Skin of body (tissue), 2 donors: ENCODE measurements around the gene RIPOR3. TPM values are rescaled to one million over a fixed set of nuclear protein-coding genes. Genes with fewer than 3 reads are reported as not detected.
"Not testable (repeated sequence)": the region's sequence is repeated elsewhere in the genome, so short reads cannot be mapped to it uniquely, and the experiment has no call there.

Experiments used
- DNase-seq: peaks from one replicate; lab custom pipeline; 2025; lab: John Stamatoyannopoulos, UW
- total RNA-seq: library from RNA; depleted of rRNA; stranded (reverse); fragments of >200 nt; gene quantifications from one replicate; pipeline ENCODE4 v1.2.3, GENCODE V29; 2014

Gene RIPOR3
- total RNA-seq, 1 donor from 2014 or later, result 16.1 TPM

DNA sequence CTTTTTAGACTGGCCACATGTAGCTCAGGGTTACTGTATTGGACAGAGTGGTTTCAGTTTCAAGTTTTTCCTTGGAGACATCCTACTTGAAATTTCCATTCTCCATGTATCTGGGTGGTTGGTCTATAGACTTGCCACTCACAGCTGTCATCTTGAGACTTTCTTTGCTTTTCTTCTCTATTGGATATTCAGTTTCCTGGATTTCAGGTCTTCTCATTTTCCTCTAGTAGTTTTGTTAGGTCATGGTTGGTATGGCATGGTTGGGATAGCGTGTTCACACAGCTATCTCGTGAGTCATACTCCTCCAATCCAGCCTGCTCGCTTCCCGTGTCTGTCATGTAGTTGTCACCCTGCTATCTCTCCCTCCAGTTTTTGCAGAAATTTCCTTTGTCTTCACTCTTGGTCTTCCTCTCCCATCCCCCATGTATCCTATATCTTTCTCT, 132.8 kb downstream of the RIPOR3 start:
- no peak for DNase-seq

DNA sequence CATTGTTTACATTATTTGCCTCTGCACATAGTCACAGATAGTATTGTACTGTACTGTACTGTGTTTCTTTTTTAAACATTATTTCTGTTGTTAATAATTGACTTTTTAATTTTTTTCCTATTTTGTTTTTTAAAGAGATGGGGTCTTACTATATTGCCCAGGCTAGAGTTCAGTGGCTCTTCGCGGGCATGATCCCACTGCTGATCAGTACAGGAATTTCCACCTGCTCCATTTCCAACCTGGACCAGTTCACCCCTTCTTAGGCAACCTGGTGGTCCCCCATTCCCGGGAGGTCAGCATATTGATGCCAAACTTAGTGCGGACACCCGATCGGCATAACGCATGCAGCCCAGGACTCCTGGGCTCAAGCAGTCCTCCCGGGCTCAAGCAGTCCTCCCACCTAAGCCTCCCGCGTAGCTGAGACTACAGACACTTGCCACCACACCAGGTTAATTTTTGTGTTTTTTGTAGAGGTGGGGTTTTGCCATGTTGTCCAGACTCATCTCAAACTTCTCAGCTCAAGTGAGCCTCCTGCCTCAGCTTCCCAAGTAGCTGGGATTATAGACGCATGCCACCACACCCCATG, 133.7 kb downstream of the RIPOR3 start:
- no peak for DNase-seq

DNA sequence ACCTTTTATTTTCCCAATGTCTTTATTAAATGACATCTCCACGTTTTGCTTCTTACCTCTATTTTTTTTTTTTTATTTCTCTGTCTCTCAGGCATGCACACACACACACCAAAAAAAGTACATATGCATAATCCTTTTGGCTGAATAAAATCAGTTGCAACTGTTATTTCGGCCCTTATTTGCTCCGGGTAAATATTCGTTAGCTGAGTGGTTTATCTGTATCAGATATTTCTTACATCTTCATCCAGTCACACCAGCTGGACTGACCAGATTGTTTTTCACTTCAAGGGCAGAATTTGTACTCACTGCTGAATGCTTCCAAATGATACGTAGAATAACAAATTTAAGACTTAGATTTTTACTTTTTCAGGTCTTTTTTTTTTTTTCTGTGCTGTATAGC, 135.7 kb downstream of the RIPOR3 start:
- no peak for DNase-seq

DNA sequence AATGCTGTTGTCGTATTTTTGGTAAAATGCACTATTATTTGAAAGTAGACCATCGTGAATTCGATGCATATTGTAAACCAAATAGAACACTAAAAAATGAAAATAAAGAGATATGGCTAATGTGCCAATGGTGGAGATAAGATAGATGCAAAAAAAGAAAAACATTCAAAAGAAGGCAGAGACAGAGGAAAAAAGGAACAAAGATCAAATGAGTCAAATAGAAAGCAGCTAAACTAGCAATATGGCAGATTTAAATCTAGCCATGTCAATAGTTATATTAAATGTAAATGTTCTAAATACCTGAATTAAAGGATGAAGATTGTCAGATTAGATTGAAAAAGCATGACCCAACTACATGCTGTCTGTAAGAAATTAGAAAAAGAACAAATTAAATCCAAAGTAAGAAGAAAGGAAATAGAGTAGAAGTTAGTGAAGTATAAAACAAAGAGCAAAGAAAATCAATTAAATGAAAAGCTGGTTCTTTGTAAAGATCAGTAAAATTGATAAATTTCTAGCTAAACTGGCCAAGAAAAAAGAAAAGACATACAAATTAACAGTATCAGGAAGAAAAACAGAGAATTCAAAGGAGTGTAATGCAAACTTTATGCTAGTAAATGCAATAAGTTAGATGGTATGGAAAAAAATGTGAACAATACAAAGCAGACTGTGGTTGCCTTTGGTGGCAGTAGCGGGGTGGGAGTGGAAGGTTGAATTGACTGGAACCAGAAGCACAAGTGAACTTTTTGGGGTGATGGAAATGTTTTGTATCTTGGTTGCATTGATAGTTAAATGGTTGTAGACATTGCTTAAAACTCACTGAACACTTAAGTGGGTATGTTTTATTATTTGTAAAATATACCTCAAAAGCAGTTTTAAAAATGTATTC, 136.4 kb downstream of the RIPOR3 start:
- DNase-seq, result no peak

DNA sequence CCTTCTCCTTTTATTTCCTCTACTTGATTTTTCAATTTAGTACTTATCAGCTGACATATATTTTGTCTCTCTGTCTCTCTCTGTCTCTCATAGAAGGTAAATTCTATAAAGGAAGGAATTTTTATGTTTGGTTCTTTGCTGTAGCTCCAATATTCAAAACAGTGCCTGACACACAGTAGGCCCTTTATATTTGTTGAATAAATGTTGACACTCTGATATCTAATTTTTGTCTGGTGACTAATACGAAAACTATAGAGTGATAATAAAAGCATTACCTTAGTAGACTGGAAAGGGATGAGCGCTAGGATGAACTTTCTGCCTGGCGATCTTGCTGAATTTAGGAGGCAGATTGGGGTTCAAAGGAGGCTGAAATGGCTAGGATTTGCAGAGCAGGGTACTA, 138.4 kb downstream of the RIPOR3 start:
- DNase-seq, result no peak

DNA sequence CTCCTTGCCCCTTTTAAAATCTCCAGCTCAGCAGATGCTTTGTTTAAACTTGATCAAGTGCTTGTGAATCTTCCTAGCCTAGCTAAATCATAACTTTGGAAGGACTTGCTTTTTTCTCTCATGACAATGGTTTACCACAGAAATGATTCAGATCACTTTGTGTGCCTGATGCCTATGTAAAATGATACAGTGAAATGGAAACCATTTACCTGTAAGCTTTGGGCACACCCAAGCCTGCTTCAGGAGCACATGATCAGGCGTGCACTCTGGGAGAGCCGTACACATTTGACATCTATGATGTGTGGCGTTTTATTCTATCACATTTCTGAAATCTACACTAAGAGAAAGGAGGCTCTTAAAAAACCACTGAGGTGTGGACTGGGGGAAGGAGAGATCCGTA, 140.1 kb downstream of the RIPOR3 start:
- DNase-seq, result no peak

DNA sequence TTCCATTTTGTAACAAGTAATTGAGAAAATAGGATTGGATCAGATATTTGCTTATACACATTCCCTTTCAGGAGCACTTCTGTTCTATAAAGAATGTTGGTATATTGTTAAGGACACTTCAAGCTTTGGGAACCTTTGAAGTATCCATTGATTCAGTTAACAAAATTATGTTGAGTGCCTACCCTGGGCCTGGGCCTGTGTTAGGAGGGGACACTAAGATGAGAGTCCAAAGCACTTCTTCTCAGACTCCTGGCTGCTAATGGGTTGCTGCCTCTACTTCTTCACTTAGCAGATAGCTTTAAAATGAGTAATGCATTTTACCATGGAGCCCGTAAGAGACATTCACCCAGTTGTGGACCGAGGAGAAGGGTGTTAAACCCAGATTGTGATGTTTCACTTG, 140.8 kb downstream of the RIPOR3 start:
- DNase-seq, result no peak

DNA sequence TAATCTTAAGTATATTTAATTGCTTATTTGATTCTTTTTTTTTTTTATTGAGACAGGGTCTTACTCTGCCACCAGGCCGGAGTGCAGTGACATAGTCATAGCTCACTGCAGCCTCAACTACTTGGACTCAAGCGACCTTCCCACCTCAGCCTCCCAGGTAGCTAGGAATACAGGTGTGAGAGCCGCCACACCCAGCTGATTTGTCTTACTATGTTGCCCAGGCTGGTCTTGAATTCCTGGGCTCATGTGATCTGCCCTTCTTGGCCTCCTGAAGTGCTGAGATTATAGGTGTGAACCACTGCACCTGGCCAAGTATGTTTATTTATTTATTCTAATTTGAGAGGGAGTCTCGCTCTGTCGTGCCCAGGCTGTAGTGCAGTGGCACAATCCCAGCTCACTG, 142.9 kb downstream of the RIPOR3 start:
- DNase-seq, result no peak

DNA sequence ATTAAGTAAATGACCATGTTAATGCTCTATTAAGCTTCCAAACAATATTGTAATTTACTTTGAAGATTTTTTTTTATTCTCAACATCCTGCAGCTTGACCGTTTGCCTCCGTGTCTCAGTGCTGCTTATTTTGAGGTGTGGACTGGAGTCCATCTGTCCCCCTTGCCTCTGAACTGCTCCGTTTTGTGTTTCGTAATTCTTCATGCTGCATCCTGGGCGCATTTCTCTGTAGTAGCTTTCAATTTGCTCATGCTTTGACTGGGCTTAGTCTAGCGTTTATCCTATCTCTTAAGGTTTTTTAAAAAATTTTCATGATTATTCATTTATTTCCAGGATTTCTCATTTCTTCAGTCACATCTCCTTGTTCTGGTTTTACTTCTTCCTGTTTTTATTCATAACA, 143.4 kb downstream of the RIPOR3 start:
- no peak for DNase-seq

DNA sequence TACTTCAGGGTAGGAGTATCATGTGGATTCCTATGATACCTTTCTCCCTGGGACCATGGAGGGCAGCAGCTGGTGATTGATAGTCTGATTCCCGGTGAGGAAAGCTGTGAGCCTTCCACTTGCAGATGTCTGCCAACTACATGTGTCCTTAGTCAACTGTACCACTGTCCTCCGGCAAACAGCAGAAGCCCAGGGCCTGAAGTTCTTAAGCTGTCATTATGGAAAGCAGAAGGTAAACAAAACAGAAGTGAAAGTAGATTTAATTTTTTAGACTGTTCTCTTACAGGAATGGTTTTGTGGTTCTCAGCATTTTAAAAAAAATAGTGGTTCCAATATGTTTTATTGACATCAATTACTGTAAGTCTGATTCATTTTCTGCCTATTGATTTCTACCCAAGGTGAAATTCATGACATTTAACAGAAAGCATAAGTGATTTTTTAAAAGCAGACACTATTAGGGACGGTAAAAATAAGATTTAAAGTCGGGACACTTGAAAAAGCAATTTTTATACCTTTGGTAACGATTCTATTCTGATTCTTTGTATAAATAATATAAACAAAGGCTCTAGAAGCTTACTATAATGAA, 144.5 kb downstream of the RIPOR3 start:
- DNase-seq, result no peak

DNA sequence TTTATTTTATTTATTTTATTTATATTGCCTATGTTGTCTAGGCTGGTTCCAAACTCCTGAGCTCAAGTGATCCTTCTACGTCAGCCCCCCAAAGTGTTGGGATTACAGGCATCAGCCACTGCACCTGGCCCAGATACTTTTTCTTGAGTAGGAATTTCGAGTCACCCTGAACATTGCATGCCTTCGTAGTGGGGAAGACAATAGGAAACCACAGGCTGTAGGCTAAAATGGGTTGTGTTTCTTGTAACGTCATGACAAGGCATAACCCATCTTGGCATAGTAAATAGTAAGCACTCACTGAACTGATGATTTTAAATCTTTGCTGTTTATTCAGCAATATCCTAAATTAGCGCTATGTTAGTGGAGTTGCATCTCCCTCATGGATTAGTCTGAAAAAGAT, 146.2 kb downstream of the RIPOR3 start:
- DNase-seq, result no peak

DNA sequence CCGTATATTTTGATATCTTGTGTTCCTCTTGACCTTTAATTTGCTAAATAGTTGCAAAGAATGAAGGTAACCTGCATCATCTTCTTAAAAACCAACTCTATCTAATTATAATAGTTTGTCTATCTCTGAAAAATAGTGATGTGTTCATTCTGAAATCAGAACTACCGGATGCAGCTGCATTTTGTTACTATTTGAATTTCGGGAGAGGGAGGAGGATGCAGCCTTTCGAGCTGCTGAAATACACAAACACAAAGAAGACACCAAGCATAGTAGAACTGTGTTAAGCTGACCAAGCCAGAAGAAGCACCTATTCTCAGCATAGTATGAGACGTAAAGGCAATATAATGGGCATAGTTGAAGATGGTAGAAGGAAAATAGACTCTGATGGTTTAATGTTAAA, 148.0 kb downstream of the RIPOR3 start:
- DNase-seq, result no peak

DNA sequence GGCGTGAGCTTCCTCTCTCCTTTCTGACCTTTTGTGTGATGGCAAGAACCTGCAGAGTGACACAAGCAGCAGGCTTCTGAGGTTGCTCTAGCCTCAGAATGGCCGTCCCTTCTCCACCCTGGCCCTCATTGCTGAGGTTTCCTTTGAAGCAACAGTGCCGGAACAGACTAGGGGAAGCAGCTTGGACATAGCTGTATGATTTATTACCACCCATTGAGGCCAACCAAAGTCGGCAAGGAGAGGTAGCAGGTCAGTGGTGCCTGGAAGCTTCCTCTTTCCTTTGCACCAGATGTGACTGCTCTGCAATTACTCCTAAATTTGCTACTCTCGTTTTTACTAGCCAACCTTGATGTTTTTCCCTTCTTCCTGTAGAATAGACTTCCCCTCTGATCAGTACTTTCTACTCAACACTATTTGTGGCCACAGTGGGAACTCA, 149.7 kb downstream of the RIPOR3 start:
- DNase-seq, result no peak

DNA sequence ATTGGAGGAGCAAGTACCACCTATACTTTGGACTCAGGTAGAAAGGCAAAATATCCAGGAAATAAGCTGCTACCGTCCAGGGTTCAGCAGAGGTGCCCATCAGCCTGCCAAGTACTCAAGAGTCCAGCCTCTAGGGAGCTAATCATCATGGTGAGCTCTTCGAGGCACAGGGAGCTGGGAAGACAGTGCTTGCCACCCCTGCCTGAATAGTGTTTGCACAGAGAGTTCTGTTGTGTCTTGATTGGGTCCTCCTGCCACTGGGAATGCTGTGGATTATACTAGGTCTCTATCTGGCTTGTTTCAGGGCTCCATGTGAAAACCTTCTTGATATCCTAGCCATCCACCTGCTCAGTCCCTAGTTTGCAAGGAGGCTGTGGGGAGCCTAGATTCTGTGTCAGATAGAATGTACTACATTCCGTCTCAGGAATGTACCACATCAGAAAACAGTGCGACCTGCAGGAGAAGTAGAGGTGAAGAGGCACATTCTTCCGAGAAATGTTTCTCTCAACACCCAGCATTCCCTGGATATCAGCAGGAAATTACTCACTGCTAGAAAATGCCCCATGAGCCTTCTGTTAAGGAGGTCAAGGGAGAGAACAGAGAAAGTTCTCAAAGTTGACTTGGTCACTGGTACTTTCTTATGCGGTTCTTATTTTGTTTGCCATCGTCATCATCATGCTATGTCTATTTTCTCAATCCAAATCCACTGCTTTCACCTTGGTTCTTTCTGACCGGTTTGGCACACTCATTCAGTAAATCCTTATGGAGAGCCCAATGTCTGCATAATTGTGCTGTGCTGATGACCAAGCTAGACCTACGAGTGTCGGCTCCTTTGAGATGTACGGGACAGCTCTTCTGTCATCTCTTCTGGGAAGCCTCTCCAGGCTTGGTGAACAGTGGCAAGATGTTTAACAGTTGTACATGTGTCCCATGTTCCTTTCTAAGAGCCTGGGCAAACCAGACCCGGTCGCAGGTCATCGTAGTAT, 150.4 kb downstream of the RIPOR3 start:
- no peak for DNase-seq

DNA sequence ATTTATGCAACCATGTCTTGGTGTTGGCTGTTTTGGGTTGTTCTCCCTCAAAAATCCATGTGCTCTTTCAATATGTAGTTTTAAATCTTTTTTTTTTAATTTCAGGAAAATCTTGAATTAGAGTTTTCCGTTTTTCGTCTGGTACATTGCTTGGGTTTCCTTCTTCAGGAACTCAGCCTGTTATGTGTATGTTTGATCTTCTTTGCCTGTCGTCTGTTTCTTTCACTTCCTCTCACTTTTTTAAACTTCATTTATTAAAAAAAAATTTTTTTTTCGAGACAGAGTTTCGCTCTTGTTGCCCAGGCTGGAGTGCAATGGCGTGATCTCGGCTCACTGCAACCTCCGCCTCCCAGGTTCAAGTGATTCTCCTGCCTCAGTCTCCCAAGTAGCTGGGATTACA, 151.5 kb downstream of the RIPOR3 start:
- not testable (repeated sequence) for DNase-seq

DNA sequence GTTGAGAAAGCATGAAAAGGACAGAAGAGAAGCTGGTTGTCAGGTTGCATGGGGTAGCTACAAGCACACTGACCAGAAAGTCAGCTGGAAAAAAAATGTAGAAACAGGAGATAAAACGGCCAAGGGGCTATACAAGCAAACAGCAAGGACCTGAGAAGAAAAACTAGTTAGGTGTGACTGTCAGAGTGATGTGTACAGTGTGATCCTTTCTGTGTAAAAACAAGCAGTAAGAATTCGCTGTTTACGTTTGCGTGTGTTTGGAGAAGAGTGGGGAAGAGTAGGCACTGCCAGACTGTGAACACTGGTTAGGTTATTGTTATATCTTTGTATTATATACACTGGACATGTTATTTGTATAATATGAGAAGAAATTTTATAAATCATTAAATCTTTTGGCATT, 153.1 kb downstream of the RIPOR3 start:
- DNase-seq, result no peak

DNA sequence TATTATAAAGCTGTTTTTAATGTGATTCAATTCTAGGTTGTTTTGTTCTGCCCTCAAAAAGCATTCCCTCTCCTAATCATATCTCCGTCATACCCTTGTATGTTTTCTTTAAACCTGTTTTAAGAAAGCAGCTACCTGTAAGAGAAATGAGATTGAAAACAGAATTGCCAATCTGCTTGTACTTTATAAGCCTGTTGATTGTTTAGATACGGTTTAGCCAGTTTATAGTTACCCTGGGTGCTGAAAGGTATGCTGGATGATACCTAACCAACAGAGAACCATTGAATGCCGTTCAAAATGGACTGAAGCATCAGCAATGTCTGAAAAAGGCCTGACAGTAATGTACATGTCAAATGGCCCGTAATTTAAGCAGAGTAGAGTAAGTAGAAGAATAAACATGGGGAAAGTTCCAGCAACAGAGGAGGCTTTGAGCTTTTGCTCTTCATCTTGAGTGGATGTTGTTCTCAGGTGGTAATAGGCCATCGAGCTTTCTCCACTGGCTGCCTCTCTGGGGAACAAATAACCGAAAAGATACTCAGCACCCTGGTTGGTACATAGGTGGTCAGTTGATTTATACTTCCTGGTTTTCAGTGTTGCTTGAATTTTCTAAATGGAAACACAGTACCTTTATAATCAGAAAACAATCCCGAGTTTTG, 153.7 kb downstream of the RIPOR3 start:
- DNase-seq, result no peak

DNA sequence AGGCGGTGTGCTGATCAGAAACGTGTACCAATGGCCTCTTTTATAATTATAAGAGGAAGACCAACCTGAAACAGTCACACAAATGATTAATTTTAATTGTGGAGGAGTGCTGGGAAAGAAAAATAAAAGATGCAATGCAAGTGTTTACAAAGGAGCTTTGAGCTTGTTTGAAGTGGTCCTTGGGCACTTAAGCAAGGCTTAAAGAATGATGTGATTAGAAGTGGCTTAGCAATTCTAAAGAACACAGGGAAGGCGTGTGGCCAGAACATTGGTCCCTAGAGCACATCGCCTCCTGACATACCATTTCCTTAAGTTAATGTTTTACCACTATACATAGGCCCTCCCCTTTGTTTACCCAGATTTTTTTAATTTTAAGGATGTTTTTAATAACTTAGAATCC, 155.0 kb downstream of the RIPOR3 start:
- no peak for DNase-seq
